ENCODE results near the gene CD80. TPM values are rescaled to one million over a fixed set of nuclear protein-coding genes. Genes with fewer than 3 reads are reported as not detected.

CD80 gene
- total and polyA plus RNA-seq, 4 donors, result 0.89 to 8.6 (median 4.2) TPM

GRCh38 chr3:119550192-119550910 lies 9.1 kb downstream of the CD80 start:
- Histone ChIP-seq H3K4me1 (ENCODE audit: control insufficient read depth in 5 of 5, insufficient read depth in 5 of 5, low read length in 5 of 5) (peaks cover 0 to under 1% (median 0%) of the 10 kb centered on the region in 5 donors), H3K9me3 (ENCODE audit: control insufficient read depth in 4 of 4, insufficient read depth in 3 of 4, low read length in 3 of 4) (no peaks in the 10 kb centered on the region), H3K27ac (ENCODE audit: low read depth in 1 of 2, low read length in 1 of 2) (no peak overlapping the region), H3K4me3 (no peak overlapping the region), H3K9ac (ENCODE audit: insufficient read depth in 1 of 2, low read length in 2 of 2) (no peak overlapping the region), H3K36me3 (ENCODE audit: control insufficient read depth in 4 of 4, insufficient read depth in 4 of 4, low read length in 4 of 4) (peaks cover 0 to 7% (median 0%) of the 10 kb centered on the region in 4 donors), H3K27me3 (ENCODE audit: control insufficient read depth in 3 of 3, insufficient read depth in 3 of 3, low read length in 2 of 3) (no peaks in the 10 kb centered on the region)
- ATAC-seq (ENCODE audit: insufficient read depth, low FRiP score) (no peak), DNase-seq (no peak)
- no peak for TF ChIP-seq CTCF (IDR thresholded peaks at IDR 0.05; ENCODE audit: control extremely low read depth, extremely low read depth)
- 94 to 96% methylated on average over 9 of the region's 9 CpGs for WGBS, 2 donors

- no peaks in the 10 kb centered on the region for H3K9me3 ChIP-seq (ENCODE audit: control insufficient read depth in 4 of 4, insufficient read depth in 3 of 4, low read length in 3 of 4)
- no peaks in the 10 kb centered on the region for H3K4me1 ChIP-seq (ENCODE audit: control insufficient read depth in 5 of 5, insufficient read depth in 5 of 5, low read length in 5 of 5)
- ATAC-seq (ENCODE audit: insufficient read depth, low FRiP score), result no peak
- H3K36me3 ChIP-seq (ENCODE audit: control insufficient read depth in 4 of 4, insufficient read depth in 4 of 4, low read length in 4 of 4), result peaks cover 0 to 7% (median 0%) of the 10 kb centered on the region in 4 donors
- no peak for TF ChIP-seq CTCF (IDR thresholded peaks at IDR 0.05; ENCODE audit: control extremely low read depth, extremely low read depth)
- 51 to 64% methylated on average over 3 of the region's 3 CpGs for WGBS, 2 donors
- no peaks in the 10 kb centered on the region for H3K27me3 ChIP-seq (ENCODE audit: control insufficient read depth in 3 of 3, insufficient read depth in 3 of 3, low read length in 2 of 3)
- no peak overlapping the region for H3K27ac ChIP-seq (ENCODE audit: low read depth in 1 of 2, low read length in 1 of 2)
- no peak overlapping the region for H3K9ac ChIP-seq (ENCODE audit: insufficient read depth in 1 of 2, low read length in 2 of 2)
- DNase-seq, result no peak
- no peak overlapping the region for H3K4me3 ChIP-seq
Observed at GRCh38 chr3:119548341-119548740, 11.1 kb downstream of the CD80 start.

GRCh38 chr3:119547227-119547626 lies 12.2 kb downstream of the CD80 start:
- Histone ChIP-seq H3K27ac (ENCODE audit: low read depth in 1 of 2, low read length in 1 of 2) (no peak overlapping the region), H3K36me3 (ENCODE audit: control insufficient read depth in 4 of 4, insufficient read depth in 4 of 4, low read length in 4 of 4) (peaks cover 0 to 7% (median 0%) of the 10 kb centered on the region in 4 donors), H3K4me1 (ENCODE audit: control insufficient read depth in 5 of 5, insufficient read depth in 5 of 5, low read length in 5 of 5) (no peaks in the 10 kb centered on the region), H3K27me3 (ENCODE audit: control insufficient read depth in 3 of 3, insufficient read depth in 3 of 3, low read length in 2 of 3) (no peaks in the 10 kb centered on the region), H3K4me3 (no peak overlapping the region), H3K9me3 (ENCODE audit: control insufficient read depth in 4 of 4, insufficient read depth in 3 of 4, low read length in 3 of 4) (no peaks in the 10 kb centered on the region), H3K9ac (ENCODE audit: insufficient read depth in 1 of 2, low read length in 2 of 2) (no peak overlapping the region)
- ATAC-seq (ENCODE audit: insufficient read depth, low FRiP score) (no peak), DNase-seq (no peak)
- TF ChIP-seq CTCF (IDR thresholded peaks at IDR 0.05; ENCODE audit: control extremely low read depth, extremely low read depth), result no peak
- 44 to 69% methylated on average over 1 of the region's 1 CpG for WGBS, 2 donors
